Fibroblast of gingiva (primary cell): ENCODE results near the gene RTL10.

Experiments used
- DNase-seq: peaks from one replicate; pipeline ENCODE4 v3.0.0-alpha.2; 2011; ENCODE audit warnings: low read depth

RTL10 gene, protein sequence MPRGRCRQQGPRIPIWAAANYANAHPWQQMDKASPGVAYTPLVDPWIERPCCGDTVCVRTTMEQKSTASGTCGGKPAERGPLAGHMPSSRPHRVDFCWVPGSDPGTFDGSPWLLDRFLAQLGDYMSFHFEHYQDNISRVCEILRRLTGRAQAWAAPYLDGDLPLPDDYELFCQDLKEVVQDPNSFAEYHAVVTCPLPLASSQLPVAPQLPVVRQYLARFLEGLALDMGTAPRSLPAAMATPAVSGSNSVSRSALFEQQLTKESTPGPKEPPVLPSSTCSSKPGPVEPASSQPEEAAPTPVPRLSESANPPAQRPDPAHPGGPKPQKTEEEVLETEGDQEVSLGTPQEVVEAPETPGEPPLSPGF

DNA sequence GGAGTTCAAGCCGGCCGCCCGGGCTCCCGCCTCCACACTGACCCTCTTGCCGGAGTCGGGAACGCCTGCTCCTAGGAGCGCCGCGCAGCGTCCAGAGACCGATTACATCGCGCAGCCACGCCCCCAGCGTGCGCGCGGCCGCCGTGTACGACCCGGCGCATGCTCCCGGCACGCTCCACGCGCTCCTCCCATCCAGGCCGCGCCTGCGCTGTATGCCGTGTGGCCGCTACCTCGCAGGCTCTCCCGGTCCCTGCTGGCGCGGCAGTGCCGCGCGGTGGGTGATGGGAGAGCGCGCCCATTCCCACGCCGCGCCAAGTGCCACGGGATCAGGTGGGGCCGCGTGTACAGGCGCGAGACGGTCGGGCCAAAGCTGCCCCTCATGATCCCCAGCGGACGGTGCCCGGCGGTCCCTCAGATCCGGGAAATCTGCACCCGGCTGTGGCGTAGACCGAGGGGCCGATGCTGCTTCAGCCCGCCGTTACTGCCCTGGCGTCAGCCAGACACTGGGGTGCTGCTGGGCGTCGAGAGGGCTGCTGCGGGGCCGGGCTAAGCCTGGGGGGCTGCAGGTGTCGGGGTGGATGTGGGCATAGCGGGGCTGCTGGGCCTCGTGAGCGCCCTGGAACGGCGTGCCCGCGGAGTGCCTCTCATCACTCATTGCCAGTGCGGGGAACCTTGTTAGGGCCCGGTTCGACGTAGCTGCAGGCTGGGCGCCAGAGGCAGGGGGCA is at the start of gene RTL10, which contains the start of gene GNB1L:
Gene RTL10, minus strand, starts transcription at position 97 of the 726 bp plus-strand sequence. CDS start 2,613 bp downstream, outside the sequence.
Gene GNB1L, minus strand, starts transcription at position 97 of the 726 bp plus-strand sequence. CDS start 33,519 bp downstream, outside the sequence.
- DNase-seq = peak; percentile 97

DNA sequence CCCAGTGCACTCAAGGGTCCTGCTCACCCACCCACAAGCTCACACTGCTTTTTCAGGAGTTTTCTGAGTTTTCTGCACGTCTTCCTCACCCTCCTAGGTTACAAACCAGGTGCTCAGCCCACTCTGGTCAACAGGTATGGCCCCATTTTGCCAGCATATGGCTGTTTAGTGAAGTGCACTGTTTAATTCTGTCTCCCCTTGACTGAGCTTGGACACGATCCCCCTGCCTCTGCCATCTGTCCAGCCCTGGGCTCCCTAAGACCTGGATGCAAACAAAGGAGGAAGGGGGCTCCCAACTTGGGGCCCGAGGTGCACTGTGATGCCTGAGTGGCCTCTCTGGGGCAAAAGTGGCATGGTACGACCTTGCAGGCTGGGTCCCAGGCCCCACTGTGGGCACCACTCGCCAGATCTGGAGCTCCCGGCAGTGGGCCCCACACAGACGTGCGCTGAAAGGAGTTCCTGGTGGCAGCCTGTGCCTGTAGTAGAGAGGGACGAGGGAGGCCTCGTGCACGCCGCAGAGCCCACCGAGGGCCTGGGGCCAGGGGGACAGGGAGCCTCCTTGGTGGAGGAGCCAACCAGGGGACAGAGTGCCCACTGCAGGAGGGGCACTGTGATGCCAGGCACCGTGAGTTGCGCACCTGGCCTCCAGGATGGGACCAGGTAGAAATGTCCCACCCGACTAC is 49.6 kb upstream of the RTL10 start:
- DNase-seq = no peak

DNA sequence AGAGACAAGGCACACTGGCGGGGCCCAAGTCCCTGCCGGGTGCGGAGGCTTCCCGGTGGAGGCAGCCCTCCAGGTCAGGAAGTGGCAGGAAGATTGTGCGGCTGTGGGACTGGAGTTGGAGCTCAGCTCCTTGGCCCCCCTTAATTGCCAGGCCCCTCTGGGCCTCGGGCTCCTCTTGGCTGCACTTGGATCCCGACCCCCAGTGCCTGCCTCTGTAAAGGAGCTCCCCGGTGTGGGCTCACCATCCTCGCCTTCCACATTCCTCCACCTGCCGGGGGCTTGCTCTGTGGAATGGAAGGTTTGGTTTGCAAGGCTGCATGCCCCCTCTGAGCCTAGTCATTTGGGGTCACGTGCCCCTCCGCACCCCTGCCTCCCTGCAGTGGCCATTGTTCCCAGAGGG is 48.8 kb upstream of the RTL10 start:
- DNase-seq = no peak

DNA sequence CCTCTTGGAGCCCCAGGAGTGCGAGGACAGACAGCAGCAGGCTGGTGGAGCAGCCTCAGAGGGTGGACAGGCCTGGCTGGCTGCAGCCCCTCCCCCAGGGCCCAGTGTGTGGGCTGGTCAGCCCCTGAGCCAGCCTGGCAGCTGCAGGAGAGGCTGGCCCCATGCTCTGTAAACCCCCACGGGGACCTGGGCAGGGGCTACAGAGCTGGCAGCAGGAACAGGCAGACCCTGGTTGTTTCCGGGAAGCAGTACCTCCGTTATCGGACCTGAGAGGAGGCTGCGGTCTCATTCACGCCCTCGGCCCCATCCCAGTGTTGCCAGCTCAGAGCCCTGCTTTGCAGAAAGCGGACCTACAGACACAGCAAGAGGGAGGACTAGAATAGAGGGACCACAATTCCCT is 48.4 kb upstream of the RTL10 start:
- no peak for DNase-seq

DNA sequence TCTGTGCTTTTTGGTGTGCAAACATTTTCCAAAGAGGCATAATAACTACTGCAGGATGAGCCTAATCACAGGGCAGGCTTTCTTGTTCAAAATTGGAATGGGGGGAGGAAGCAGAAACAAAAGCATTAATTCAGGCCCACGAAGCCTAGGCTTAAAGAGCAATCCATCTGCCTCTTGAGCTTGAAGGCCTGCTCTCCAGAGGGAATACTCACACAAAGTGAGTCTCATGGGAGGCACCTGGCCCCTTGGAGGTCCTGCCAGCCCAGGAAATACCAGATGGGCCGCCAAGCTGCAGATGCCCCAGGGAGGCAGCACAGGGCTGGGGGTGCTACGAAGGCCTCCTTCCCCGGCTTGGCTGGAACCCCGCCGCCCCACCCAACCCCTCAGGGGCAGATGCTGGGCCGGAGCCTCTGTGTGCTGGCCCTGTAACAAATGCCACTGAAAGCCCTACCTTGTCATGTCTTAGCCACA is 47.6 kb upstream of the RTL10 start:
- DNase-seq = no peak

DNA sequence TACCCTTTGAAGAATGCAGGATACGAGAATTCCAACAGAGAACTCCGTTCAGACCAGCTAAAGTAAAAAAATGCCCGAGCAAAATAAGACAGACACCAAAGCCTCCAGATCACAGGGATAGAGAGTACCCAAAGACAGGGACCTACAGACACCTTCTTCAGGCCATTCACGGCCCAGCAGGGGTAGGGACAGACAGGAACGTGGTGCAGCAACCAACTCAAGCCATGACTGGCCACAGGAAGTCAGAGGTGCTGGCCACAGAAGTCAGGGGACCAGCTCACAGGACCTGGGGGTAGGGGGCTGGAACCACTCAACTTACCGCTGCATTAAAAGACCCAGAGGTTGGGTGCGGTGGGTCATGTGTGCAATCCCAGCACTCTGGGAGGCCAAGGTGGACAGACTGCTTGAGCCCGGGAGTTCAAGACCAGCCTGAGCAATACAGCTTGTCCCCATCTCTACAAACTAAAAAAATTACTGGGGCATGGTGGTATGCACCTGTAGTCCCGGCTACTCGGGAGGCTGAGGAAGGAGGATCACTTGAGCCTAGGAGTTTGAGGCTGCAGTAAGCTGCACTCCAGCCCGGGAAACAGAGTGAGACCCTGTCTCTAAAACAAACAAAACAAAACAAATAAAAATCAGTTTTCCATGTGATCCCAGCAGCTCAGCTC is 47.0 kb upstream of the RTL10 start:
- no peak for DNase-seq

DNA sequence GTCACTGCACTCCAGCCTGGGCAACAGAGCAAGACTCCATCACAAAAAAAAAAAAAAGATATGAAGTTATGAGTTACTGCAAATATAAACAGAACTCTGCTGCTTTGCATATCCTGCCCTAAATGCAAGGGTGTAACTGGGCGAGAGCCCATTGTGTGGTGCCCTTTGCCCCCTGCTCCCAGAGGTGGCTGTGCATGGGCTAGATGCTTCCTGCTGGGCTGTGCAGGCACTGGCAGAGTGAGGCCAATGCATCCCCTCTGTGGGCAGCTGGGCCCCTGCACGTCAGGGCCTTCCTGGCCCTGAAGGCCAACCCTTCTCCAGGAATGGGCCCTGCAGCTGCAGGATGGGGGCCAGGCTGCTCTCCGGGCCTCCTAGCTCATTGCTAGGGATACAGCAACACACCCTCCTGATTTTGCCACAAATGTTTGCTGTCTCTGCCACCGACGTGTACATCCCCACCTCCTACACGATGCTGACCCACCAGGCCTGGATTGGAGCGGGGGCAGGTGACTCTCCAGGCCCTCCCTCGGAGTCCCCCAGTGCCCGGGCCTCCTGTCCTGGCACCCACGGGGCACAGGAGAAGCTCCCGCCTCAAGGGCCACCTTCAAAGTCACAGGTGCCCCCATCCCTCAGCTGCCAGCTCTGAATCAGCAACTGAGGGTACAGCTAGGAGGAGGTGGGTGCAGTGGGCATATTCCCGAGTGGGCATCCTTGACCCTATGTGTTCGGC is 46.2 kb upstream of the RTL10 start:
- no peak for DNase-seq

DNA sequence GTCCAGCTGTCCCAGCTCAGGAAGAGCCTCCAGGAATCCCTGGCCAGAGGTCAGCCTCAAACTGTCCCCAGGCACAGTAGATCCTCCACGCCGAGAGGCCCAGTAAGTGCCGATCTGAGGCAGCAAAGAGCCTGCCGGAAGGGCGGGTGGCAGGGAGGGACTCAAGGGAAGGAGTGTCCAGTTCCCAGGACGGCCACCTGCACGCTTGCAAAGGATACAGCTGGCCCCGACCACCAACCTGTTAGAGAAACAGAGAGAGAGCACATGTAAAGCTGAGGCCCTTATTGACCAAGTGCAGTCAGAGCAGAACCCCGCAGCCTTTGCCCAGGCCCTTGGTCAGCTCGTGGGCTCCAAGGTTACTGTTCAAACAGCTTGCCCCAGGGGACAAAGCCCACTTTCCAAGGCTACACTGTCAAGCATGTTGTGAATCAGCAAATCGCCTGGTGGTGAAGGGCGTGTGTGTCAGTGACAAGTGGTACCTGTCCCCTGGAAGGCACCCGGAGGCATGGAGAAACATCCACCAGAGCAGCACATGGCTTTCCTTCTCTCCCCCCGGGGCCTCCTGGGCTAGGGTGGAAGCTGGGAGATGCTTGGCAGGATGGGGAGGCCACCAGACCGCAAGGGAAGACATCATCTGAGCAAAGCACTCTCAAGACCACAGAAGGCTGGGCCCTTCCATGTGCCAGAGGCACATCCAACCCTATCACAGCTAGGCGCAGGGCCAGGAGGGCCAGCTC is 44.3 kb upstream of the RTL10 start:
- no peak for DNase-seq

DNA sequence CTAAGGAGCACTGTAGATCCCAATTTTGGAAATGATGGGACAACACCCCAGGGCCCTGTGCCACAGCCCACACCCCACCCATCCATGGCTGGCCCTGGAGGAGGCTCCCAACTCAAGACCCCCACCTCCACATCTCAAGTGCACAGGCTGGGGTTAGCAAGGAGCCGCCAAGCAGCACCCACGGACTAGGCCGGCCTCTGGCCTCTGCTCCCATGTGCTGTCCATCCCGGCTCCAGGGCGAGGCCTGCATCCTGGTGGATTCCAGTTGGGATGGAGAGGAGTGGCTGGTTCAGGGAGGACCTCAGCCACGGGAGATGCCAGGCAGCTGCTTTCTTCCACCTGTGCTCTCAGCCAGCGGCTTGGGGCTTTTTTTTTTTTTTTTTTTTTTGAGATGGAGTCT is 43.5 kb upstream of the RTL10 start:
- no peak for DNase-seq

DNA sequence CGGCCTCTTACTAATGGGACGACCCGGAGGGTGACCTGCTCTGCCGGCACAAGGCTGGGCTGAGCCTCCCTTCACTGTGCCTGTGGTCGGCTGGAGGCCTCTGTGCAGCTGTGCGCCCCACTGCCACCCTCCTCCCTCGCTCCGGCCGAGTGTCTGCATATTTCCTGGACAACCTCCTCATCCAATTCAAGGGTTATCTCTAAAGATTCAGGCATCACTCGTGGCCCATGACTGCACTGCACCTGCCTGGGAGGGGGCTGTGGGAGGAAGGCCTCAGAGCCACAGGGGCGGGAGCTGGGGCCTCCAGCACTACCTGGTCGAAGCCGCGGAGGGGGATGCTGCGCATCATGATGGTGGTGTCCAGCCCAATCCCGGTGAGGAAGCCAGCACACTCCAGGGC is 43.1 kb upstream of the RTL10 start:
- DNase-seq = no peak

DNA sequence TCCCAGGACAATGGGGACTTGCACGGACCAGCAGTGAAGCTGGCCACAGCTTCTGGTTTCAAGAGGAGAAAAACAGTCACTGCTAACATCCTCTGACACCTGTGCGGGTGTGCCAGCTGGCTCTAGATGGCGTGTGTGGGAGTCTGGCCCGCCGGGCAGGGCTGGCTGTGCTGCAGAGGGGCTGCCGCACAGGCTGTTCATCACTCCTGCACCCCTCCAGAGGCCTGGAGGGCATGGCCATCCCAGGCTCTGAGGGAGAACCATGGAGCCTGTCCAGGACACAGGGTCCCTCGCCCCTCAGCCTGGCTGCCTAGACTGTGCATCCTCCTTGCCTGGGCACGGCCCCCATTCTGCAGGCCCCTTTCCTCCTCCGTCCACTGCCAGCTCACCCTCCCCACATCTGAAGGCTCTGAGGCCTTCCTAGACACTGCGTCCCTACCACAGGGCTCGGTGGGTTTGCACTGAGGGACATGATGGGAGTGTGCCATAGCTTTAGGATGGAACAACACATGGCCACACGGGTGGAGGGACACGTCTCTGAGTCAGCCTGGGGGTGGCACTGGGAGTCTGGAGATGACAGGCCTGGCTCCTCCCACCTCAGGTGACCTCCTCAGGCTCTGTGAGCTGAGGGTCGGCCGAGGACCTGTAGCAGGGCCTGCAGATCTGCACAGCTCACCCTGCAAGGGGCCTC is 42.1 kb upstream of the RTL10 start:
- DNase-seq = no peak

DNA sequence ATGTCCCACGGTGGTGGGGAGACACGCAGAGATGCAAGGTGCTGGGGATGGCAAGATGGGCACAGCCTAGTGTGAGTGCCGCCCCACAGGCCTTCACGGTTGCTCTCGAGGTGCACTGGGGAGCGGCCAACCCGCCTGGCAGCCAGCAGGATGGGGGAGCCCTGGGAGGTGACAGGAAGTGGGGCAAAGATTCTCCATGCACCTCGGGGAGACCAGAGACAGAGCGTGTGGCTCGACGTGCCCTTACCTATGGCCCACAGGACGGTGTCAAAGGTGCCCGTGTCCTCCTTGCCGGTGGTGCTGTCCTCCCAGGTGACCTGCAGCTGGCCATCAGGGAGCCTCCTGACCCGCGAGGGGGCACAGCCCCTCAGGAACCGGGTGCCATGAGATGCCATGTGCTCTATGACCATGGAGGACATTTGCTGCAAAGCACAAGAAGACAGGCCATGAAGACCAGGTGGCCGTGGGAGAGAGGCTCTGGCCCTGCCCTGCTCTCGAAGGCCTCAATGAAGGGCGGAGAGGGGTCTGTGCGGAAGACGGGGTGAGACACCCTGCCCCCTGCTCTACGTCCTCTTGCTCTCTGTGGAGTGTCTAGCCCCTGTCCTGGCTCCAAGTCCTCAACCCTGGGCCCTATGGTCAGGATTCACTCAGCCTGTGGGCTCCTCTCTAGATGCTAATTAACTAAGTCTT is 40.6 kb upstream of the RTL10 start:
- DNase-seq = no peak

DNA sequence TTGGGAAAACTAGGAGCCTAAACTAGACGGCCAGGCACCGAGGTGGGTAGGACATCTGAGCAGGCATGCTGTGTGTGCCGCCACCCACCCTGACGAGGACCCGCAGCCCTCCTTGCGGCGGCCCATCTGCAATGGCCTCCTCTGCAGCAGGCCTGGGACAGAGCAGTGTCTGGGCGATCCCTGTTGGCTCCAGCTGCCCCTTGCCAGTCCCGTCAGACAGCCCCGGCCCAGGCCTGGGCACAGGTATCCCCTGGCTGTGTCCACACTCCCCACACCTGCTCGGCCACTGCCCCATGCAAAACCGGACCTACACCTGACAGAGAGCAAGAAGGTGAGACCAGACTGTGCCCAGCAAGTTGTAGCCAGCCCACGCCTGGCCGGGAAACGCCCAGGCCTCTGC is 38.7 kb upstream of the RTL10 start:
- no peak for DNase-seq

DNA sequence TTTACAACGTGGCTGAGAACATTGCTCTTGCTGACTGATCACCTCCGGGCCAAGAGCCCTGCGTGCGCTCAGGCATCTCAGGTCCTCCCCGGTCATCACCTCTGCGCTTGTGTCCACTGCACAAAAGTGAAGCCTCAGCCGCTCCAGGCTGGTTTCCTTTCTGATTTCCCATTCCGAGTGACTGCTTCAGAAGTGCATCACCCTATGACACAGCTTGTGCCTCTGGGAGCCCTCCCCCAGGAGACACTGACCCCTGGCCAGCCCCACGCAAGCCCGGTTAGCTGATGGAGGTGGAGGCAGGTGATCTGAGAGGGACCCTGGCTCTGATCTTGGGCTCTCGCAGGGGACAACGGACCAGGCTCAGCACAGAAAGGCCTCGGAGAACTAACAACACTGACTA is 38.3 kb upstream of the RTL10 start:
- no peak for DNase-seq

DNA sequence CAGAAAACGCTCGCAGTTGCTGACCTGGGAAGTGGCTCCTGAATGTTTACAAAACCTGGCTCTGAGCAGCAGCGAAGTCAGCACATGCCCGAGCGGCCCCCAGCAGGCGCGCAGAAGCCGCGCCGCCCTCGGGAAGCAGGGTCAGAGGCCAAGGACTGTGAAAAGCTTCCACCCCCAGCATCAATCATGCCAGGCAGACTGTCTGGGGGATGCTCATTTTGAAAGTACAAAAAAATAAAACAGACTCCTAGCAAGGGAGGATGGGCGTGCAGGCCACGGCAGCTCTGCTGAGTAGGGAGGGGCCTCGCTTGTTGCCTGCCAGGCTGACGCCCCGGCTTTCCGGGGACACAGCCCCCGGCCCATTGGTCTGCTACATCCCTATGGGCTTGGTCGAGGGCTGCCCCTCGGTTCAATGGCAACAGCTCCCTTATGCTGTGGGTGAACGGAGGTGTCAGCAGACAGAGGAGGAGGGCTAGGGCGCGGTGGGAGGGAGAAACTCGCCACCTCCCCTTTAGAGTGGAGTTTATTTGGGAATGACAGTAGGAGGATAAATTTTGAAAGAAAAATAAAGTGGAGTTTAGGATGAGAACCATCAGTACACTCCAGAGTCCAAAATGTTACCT is 37.7 kb upstream of the RTL10 start:
- no peak for DNase-seq

DNA sequence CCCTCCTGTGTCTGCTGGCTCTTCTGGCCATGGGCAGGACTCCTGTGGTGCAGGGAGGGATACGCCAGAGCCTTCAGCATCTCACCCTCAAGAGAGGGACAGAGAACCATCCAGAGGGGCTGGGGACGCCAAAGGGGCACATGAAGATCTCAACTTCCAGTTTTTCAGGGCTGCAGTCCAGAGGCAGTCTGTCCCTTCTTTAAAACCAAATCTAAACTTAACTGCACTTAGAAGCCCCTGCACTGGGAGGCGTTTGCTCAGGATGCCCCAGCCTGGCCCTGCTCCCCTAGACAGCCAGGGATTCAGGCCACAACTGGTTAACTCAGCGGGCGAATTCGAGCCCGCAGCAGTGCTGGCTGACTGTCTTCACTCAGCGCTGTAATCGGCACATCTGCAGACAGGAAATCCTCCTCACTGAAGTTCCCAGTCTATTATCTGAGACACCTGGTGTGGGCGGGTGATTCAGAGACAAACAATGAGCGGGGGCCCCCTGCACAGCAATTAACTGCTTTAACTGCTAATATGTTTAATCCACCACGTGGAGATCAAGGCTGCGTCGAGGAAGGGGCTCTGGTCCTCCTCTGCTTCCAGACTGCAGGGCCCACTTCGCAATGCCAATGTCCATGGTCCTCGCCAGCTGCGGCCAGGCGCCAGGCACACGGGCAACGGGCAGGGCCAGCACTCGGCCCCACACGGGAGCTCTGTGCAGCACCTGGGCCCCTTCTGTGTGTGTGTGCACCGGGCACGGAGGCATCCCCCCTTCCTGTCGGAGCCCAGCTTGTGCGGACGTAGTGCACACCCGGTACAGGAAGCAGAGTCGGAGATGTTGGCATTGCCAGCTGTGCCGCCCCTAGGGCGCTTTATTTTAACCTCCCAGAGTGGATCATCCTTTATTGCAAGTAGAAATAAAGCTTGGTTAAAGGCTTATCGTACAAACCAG is 36.9 kb upstream of the RTL10 start:
- no peak for DNase-seq

DNA sequence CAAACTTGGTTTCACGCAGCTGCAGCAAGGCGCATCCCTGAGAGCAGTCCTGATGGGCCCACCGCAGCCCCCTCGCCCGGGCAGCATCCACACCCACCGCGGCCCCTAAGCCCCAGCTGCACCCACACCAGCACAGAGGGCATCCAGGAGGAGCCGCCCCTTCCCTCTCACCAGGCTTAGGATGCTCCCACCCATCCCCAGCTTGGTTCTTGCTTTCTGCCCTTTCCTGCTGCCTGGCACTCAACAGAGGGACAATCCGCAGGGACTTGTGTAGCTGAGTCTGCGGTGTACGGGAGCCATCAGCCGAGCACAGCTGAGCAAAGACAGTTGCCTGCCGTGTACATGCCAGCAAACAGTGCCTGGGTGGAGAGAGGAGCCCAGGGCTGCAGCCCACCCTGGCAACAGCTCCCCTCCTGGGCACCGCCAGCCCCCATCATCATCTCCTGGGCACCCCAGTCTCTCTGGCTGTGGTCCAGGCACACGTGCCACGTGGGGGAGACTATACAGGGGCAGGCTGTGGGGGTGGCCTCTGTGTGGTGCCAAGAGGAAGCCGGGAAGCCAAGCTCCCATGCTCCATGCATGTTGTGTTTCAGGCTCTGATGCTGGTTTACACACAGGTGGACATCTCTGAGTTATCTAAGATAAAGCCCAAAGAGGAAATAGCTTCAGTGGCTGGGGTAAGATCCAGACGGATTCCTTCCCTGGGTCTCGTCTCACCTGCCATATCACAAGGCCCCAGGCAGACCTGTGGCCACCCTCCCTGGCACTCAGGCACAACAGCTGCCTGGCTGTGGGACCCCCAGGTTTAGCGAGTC is 36.0 kb upstream of the RTL10 start:
- no peak for DNase-seq
